ENCODE results near the gene ING3.

The ING3 gene

DNA sequence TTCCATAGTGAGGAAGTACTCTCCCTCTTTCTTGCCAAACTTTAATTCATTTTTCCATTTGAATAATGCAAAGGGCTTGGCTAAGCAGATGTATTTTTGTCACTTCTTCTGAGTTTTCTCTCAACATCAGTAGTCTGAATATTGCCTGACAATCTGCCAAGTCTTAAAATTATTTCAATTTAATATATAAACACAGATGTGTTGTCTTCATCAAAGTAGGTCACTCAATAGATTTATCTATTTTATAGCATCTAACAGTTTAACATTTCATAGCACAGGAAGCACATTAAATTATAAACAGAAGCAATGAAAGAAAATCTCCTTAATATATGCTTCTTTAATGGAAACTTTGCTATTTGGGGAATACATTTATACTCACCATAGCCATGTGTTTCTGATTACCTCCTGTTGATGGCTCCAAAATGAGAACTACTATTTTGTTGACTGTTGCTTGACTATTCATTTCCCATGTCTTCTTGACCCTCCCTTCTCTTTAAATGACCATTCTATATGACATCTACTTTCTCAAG, 42.5 kb downstream of the ING3 start:
- Histone ChIP-seq H3K4me1 (ENCODE audit: control insufficient read depth in 5 of 5, insufficient read depth in 5 of 5, low read length in 5 of 5) (peaks cover 6 to 70% (median 59%) of the 10 kb centered on the region in 5 donors), H3K27me3 (ENCODE audit: control insufficient read depth in 5 of 5, insufficient read depth in 4 of 5, low read length in 5 of 5) (no peaks in the 10 kb centered on the region), H3K4me3 (ENCODE audit: low read depth in 1 of 5, low read length in 5 of 5) (peak overlapping the region; percentile 16 to 95 (median 79)), H3K36me3 (ENCODE audit: control insufficient read depth in 5 of 5, insufficient read depth in 5 of 5, low read length in 5 of 5) (no peaks in the 10 kb centered on the region), H3K9ac (ENCODE audit: low read length in 5 of 5) (peak overlapping the region in 2 of 5 donors; percentile 92 to 96), H3K9me3 (ENCODE audit: control insufficient read depth in 5 of 5, low read length in 5 of 5) (no peaks in the 10 kb centered on the region), H3K27ac (ENCODE audit: low read depth, low read length) (peak overlapping the region; percentile 99)

DNA sequence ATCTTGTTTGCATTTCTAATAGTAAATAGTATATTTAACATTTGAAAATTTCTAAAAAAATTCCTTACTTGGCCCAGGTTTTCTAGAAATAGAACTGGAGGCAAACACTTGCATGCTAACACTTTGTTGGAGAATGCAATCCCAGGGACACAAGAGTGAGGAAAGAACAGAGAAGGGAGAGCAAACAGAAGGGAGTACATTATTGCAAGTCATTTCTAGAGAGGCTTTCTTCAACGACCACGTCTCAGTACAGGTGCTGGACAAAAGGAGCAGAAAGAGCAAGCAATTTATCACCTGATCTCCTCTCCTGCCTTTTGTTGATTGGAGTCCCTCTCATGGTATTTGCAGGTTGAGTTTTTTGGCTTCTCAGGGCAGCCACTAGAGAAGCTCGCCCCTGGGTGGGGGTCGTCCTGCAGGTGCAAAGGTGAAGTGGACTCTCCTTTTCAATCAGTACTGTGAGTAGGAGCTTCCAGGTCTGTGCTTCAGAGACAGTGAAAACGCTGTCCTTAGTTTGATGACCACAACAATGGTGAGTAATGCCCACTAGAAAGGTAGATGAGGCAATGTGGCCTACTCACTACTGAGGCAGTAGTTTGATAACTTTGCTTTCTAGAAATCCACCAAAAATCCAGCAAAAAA, 43.1 kb downstream of the ING3 start:
- peaks cover 0 to 5% (median 0%) of the 10 kb centered on the region in 5 donors for H3K36me3 ChIP-seq (ENCODE audit: control insufficient read depth in 5 of 5, insufficient read depth in 5 of 5, low read length in 5 of 5)
- H3K9me3 ChIP-seq (ENCODE audit: control insufficient read depth in 5 of 5, low read length in 5 of 5) = no peaks in the 10 kb centered on the region
- H3K27me3 ChIP-seq (ENCODE audit: control insufficient read depth in 5 of 5, insufficient read depth in 4 of 5, low read length in 5 of 5) = no peaks in the 10 kb centered on the region
- no peak overlapping the region for H3K9ac ChIP-seq (ENCODE audit: low read length in 5 of 5)
- H3K4me1 ChIP-seq (ENCODE audit: control insufficient read depth in 5 of 5, insufficient read depth in 5 of 5, low read length in 5 of 5) = peaks cover 6 to 69% (median 63%) of the 10 kb centered on the region in 5 donors
- peak overlapping the region; percentile 60 for H3K27ac ChIP-seq (ENCODE audit: low read depth, low read length)
- peak overlapping the region in 1 of 5 donors; percentile 57 for H3K4me3 ChIP-seq (ENCODE audit: low read depth in 1 of 5, low read length in 5 of 5)

DNA sequence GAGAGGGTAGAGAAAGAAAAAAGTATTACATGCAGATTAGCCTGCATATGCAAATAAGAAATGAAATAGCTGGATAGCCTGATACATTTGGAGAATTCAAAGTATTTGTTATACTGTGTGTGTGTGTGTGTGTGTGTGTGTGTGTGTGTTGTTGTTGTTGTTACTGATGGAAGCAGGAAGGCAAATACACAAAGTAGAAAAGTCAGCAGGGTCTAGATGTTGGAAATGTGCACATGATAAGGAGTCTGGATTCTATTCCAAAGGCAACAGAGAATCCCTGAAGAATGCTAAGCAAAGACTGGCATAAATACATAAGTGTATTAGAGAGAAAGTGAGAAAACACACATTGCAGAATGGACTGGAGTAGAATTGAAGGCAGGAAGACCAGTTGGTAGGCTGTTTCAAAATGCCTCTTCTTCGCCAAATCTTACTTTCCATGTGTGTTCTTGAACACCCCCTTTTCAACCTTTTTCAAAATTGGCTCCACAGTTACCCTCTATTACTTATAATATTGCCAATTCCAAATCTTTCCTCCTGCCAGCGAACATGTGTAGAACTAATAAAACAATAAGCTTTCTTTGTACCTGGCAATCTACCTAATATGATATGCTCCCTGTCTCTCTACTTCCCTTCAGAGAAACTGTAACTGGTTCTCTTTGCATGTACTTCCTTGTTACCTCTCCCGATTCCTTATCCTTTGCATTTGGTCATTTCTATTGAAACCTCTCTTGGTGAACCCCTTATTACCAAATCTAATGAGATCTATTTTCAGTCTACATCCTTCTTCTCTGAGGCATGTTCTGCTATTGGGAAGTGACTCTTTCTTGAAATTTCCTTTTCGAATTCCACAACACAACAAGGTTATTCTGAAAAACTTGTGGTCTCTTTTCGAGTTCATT, 44.2 kb downstream of the ING3 start:
- H3K27me3 ChIP-seq (ENCODE audit: control insufficient read depth in 5 of 5, insufficient read depth in 4 of 5, low read length in 5 of 5) = no peaks in the 10 kb centered on the region
- H3K4me1 ChIP-seq (ENCODE audit: control insufficient read depth in 5 of 5, insufficient read depth in 5 of 5, low read length in 5 of 5) = peaks cover 6 to 73% (median 72%) of the 10 kb centered on the region in 5 donors
- no peak overlapping the region for H3K4me3 ChIP-seq (ENCODE audit: low read depth in 1 of 5, low read length in 5 of 5)

GRCh38 chr7:120995654-120996053, 45.1 kb downstream of the ING3 start:
- H3K27ac ChIP-seq (ENCODE audit: low read depth, low read length) = peak overlapping the region; percentile 20
- H3K27me3 ChIP-seq (ENCODE audit: control insufficient read depth in 5 of 5, insufficient read depth in 4 of 5, low read length in 5 of 5) = no peaks in the 10 kb centered on the region
- peaks cover 6 to 79% (median 76%) of the 10 kb centered on the region in 5 donors for H3K4me1 ChIP-seq (ENCODE audit: control insufficient read depth in 5 of 5, insufficient read depth in 5 of 5, low read length in 5 of 5)
- no peak overlapping the region for H3K9ac ChIP-seq (ENCODE audit: low read length in 5 of 5)
- no peaks in the 10 kb centered on the region for H3K9me3 ChIP-seq (ENCODE audit: control insufficient read depth in 5 of 5, low read length in 5 of 5)
- H3K36me3 ChIP-seq (ENCODE audit: control insufficient read depth in 5 of 5, insufficient read depth in 5 of 5, low read length in 5 of 5) = peaks cover 0 to 5% (median 0%) of the 10 kb centered on the region in 5 donors
- H3K4me3 ChIP-seq (ENCODE audit: low read depth in 1 of 5, low read length in 5 of 5) = no peak overlapping the region

More for the DNA sequence above, 44.2 kb downstream of the ING3 start:
- H3K27ac ChIP-seq (ENCODE audit: low read depth, low read length) = peak overlapping the region; percentile 60
- H3K9me3 ChIP-seq (ENCODE audit: control insufficient read depth in 5 of 5, low read length in 5 of 5) = no peaks in the 10 kb centered on the region
- H3K9ac ChIP-seq (ENCODE audit: low read length in 5 of 5) = no peak overlapping the region
- peaks cover 0 to 5% (median 0%) of the 10 kb centered on the region in 5 donors for H3K36me3 ChIP-seq (ENCODE audit: control insufficient read depth in 5 of 5, insufficient read depth in 5 of 5, low read length in 5 of 5)

GRCh38 chr7:120996333-120996987, 45.9 kb downstream of the ING3 start:
- peak overlapping the region in 1 of 5 donors; percentile 10 for H3K4me3 ChIP-seq (ENCODE audit: low read depth in 1 of 5, low read length in 5 of 5)
- no peaks in the 10 kb centered on the region for H3K9me3 ChIP-seq (ENCODE audit: control insufficient read depth in 5 of 5, low read length in 5 of 5)
- no peaks in the 10 kb centered on the region for H3K27me3 ChIP-seq (ENCODE audit: control insufficient read depth in 5 of 5, insufficient read depth in 4 of 5, low read length in 5 of 5)
- no peak overlapping the region for H3K9ac ChIP-seq (ENCODE audit: low read length in 5 of 5)
- H3K4me1 ChIP-seq (ENCODE audit: control insufficient read depth in 5 of 5, insufficient read depth in 5 of 5, low read length in 5 of 5) = peaks cover 6 to 83% (median 73%) of the 10 kb centered on the region in 5 donors
- H3K36me3 ChIP-seq (ENCODE audit: control insufficient read depth in 5 of 5, insufficient read depth in 5 of 5, low read length in 5 of 5) = peaks cover 0 to 5% (median 0%) of the 10 kb centered on the region in 5 donors
- H3K27ac ChIP-seq (ENCODE audit: low read depth, low read length) = peak overlapping the region; percentile 20

DNA sequence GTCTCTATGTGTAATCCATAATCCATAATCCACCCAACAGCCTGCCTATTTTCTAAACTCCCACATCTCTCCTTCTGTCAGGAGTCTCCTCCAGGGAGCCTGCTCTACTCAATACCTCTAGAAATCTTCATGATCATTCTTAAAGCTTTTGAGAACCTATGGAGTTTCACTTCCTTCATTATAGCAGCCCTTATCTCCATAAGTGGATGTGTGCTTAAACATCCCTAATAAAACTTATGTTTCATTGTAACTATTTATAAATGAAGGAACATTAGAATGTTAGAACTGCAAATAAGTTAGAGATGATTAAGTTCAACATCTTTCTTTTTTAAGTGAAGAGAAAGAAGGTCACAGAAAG, 46.4 kb downstream of the ING3 start:
- no peaks in the 10 kb centered on the region for H3K27me3 ChIP-seq (ENCODE audit: control insufficient read depth in 5 of 5, insufficient read depth in 4 of 5, low read length in 5 of 5)
- H3K9ac ChIP-seq (ENCODE audit: low read length in 5 of 5) = no peak overlapping the region
- H3K36me3 ChIP-seq (ENCODE audit: control insufficient read depth in 5 of 5, insufficient read depth in 5 of 5, low read length in 5 of 5) = peaks cover 0 to 5% (median 0%) of the 10 kb centered on the region in 5 donors
- no peak overlapping the region for H3K4me3 ChIP-seq (ENCODE audit: low read depth in 1 of 5, low read length in 5 of 5)
- H3K9me3 ChIP-seq (ENCODE audit: control insufficient read depth in 5 of 5, low read length in 5 of 5) = no peaks in the 10 kb centered on the region
- H3K27ac ChIP-seq (ENCODE audit: low read depth, low read length) = peak overlapping the region; percentile 20
- H3K4me1 ChIP-seq (ENCODE audit: control insufficient read depth in 5 of 5, insufficient read depth in 5 of 5, low read length in 5 of 5) = peaks cover 6 to 88% (median 72%) of the 10 kb centered on the region in 5 donors

- Histone ChIP-seq H3K36me3 (ENCODE audit: control insufficient read depth in 5 of 5, insufficient read depth in 5 of 5, low read length in 5 of 5) (peaks cover 0 to 5% (median 0%) of the 10 kb centered on the region in 5 donors), H3K9me3 (ENCODE audit: control insufficient read depth in 5 of 5, low read length in 5 of 5) (no peaks in the 10 kb centered on the region), H3K4me3 (ENCODE audit: low read depth in 1 of 5, low read length in 5 of 5) (no peak overlapping the region), H3K9ac (ENCODE audit: low read length in 5 of 5) (no peak overlapping the region), H3K27me3 (ENCODE audit: control insufficient read depth in 5 of 5, insufficient read depth in 4 of 5, low read length in 5 of 5) (no peaks in the 10 kb centered on the region), H3K27ac (ENCODE audit: low read depth, low read length) (no peak overlapping the region), H3K4me1 (ENCODE audit: control insufficient read depth in 5 of 5, insufficient read depth in 5 of 5, low read length in 5 of 5) (peaks cover 4 to 84% (median 70%) of the 10 kb centered on the region in 5 donors)
Measured at GRCh38 chr7:120997882-120998474, 47.4 kb downstream of the ING3 start.

GRCh38 chr7:120998520-120998919, 47.9 kb downstream of the ING3 start:
- Histone ChIP-seq H3K27ac (ENCODE audit: low read depth, low read length) (no peak overlapping the region), H3K36me3 (ENCODE audit: control insufficient read depth in 5 of 5, insufficient read depth in 5 of 5, low read length in 5 of 5) (peaks cover 0 to 5% (median 0%) of the 10 kb centered on the region in 5 donors), H3K27me3 (ENCODE audit: control insufficient read depth in 5 of 5, insufficient read depth in 4 of 5, low read length in 5 of 5) (no peaks in the 10 kb centered on the region), H3K4me1 (ENCODE audit: control insufficient read depth in 5 of 5, insufficient read depth in 5 of 5, low read length in 5 of 5) (peaks cover 4 to 78% (median 71%) of the 10 kb centered on the region in 5 donors), H3K4me3 (ENCODE audit: low read depth in 1 of 5, low read length in 5 of 5) (no peak overlapping the region), H3K9ac (ENCODE audit: low read length in 5 of 5) (no peak overlapping the region), H3K9me3 (ENCODE audit: control insufficient read depth in 5 of 5, low read length in 5 of 5) (no peaks in the 10 kb centered on the region)

DNA sequence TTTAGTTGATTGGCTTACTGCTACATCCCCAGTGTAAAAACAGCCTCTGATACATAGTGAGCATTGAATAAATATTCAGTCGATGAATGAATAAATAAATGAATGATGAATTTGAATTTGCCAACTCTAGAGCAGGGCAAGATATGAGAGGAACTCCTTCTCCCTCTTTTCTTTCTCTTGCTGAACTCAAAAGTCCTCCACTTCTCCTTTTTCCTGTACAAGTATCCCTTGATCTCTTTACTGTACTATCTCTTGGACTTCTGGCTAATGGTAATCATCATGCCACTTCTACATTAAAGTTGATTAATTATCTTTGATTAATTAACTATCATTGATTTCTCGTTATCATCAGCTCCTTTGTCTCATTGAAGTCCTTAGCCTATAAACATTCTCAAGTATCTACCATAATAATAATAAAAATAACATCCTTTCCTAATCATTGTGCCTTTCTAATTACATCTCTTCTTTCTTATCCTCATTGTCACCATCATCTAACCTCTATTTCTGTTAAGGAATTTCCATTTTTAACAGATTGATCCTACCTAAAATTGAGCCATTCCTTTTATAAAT, 48.5 kb downstream of the ING3 start:
- Histone ChIP-seq H3K9me3 (ENCODE audit: control insufficient read depth in 5 of 5, low read length in 5 of 5) (no peaks in the 10 kb centered on the region), H3K27ac (ENCODE audit: low read depth, low read length) (peak overlapping the region; percentile 39), H3K9ac (ENCODE audit: low read length in 5 of 5) (no peak overlapping the region), H3K36me3 (ENCODE audit: control insufficient read depth in 5 of 5, insufficient read depth in 5 of 5, low read length in 5 of 5) (peaks cover 0 to 5% (median 0%) of the 10 kb centered on the region in 5 donors), H3K4me1 (ENCODE audit: control insufficient read depth in 5 of 5, insufficient read depth in 5 of 5, low read length in 5 of 5) (peaks cover 4 to 73% (median 67%) of the 10 kb centered on the region in 5 donors), H3K27me3 (ENCODE audit: control insufficient read depth in 5 of 5, insufficient read depth in 4 of 5, low read length in 5 of 5) (no peaks in the 10 kb centered on the region), H3K4me3 (ENCODE audit: low read depth in 1 of 5, low read length in 5 of 5) (no peak overlapping the region)

Measured in subcutaneous abdominal adipose tissue (tissue), 5 donors.